Psoas muscle (tissue), 8 donors: Measurements from ENCODE around the gene SEC14L5. TPM values are rescaled to one million over a fixed set of nuclear protein-coding genes. Genes with fewer than 3 reads are reported as not detected.

Experiments
- ATAC-seq, 4 donors: fragments of 200-7000 bp; cut with Tn5 transposase; one replicate each; pipeline ENCODE4 v1.9.1; 2020; ENCODE audit warnings: moderate library complexity in 3 of 4, mild to moderate bottlenecking in 2 of 4
- DNase-seq, 2 donors: peaks; one replicate each; pipeline ENCODE4 v3.0.0-alpha.2; 2020
- H3K27ac ChIP-seq: fragments of 200-600 bp; one replicate; pipeline ENCODE4 v1.8.0; 2022
- H3K27me3 ChIP-seq, 3 donors: fragments of 200-600 bp in 1 of 3; one replicate each; pipeline versions ENCODE4 v1.6.1 to v1.8.0; 2013 to 2022; ENCODE audit warnings: low read length in 2 of 3, mild to moderate bottlenecking in 2 of 3, moderate library complexity in 1 of 3; ENCODE audit not compliant: insufficient read depth in 3 of 3
- H3K36me3 ChIP-seq, 2 donors: fragments of 200-600 bp in 1 of 2; one replicate each; pipeline versions ENCODE4 v1.6.1 to v1.8.0; 2013 to 2022; ENCODE audit warnings: low read depth in 1 of 2, mild to moderate bottlenecking in 1 of 2, moderate library complexity in 1 of 2; ENCODE audit not compliant: insufficient read depth in 1 of 2
- H3K4me1 ChIP-seq: fragments of 200-600 bp; one replicate; pipeline ENCODE4 v1.8.0; 2022
- H3K4me3 ChIP-seq: fragments of 200-600 bp; one replicate; pipeline ENCODE4 v1.8.0; 2022; ENCODE audit warnings: mild to moderate bottlenecking
- H3K9me3 ChIP-seq: fragments of 200-600 bp; one replicate; pipeline ENCODE4 v1.8.0; 2022
- WGBS, 3 donors: extraction: QIAGEN DNeasy Blood & Tissue Kit; methylation state at CpG; one replicate each; pipeline versions ENCODE4 v1.1.6 to v1.1.7; 2013; 5-methylcytosine and 5-hydroxymethylcytosine counted together
- intact Hi-C, 2 donors: fragments of 100-400 bp; cut with DNase I; formaldehyde crosslinking; loops; one replicate each; pipeline versions ENCODE4 v1.11.0 to v1.14.2; 2022
- polyA plus RNA-seq, 3 donors: library from polyadenylated mRNA; stranded (reverse); fragments of 200-250 nt; gene quantifications; one replicate each; pipeline ENCODE4 v1.2.3, GENCODE V29; 2013
- total RNA-seq, 4 donors: library from RNA; stranded (reverse); fragmentation: NEBNext Ultra II Directional in 2 of 4; extraction: Animal tissue kit (Norgen Biotek cat#: 25700) in 2 of 4; gene quantifications; one replicate each; pipeline versions ENCODE4 v1.2.1 to v1.2.4, GENCODE V29; 2021 to 2023
- TF ChIP-seq, protein P1 (sequence below): fragments of 200-600 bp; IDR thresholded peaks from one replicate; pipeline ENCODE4 v1.8.0; 2022; ENCODE audit warnings: antibody characterized with exemption
- donor health status: healthy with polysubstance abuse.
- donor health status: DM: no; HTN: no; CAD: no; lungs with moderate emphysema.
- donor health status: Bipolar disorder and iron deficiency.
- donor health status: healthy.
- donor health status: DM: yes; HTN: yes; CAD: no.
- donor health status: DM: no; HTN: no; CAD: no.
- donor health status: DM: no; HTN: no; CAD: no.
- donor health status: DM: yes; HTN: yes; CAD: no.

Gene SEC14L5
- total and polyA plus RNA-seq, 7 donors = 0.23 to 0.88 (median 0.42) TPM

GRCh38 chr16:5034167-5034523 is 76.0 kb downstream of the SEC14L5 start:
- no peaks in the 10 kb centered on the region for H3K27me3 ChIP-seq
- 9 to 18% (median 15%) methylated on average over 2 of the region's 2 CpGs for WGBS, 3 donors
- H3K9me3 ChIP-seq = no peaks in the 10 kb centered on the region
- H3K4me1 ChIP-seq = peaks cover 13% of the 10 kb centered on the region
- ATAC-seq = no peak
- intact Hi-C loops = loop anchor here in 1 of 2 donors (10.0 kb wide), 1 partner anchor 61 kb away; the partner anchor contains the start of gene EEF2KMT
- peak overlapping the region; percentile 78 for H3K27ac ChIP-seq
- DNase-seq = no peak
- peak overlapping the region; percentile 95 for H3K4me3 ChIP-seq
- peaks cover 0 to 19% of the 10 kb centered on the region in 2 donors for H3K36me3 ChIP-seq
- TF ChIP-seq, protein P1, sequence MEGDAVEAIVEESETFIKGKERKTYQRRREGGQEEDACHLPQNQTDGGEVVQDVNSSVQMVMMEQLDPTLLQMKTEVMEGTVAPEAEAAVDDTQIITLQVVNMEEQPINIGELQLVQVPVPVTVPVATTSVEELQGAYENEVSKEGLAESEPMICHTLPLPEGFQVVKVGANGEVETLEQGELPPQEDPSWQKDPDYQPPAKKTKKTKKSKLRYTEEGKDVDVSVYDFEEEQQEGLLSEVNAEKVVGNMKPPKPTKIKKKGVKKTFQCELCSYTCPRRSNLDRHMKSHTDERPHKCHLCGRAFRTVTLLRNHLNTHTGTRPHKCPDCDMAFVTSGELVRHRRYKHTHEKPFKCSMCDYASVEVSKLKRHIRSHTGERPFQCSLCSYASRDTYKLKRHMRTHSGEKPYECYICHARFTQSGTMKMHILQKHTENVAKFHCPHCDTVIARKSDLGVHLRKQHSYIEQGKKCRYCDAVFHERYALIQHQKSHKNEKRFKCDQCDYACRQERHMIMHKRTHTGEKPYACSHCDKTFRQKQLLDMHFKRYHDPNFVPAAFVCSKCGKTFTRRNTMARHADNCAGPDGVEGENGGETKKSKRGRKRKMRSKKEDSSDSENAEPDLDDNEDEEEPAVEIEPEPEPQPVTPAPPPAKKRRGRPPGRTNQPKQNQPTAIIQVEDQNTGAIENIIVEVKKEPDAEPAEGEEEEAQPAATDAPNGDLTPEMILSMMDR = no peak

GRCh38 chr16:5035909-5036227 is 77.7 kb downstream of the SEC14L5 start:
- 78 to 94% (median 93%) methylated on average over 1 of the region's 1 CpG for WGBS, 3 donors

GRCh38 chr16:5036228-5037156 is 78.4 kb downstream of the SEC14L5 start:
- Histone ChIP-seq H3K4me1 (peaks cover 13% of the 10 kb centered on the region), H3K27me3 (no peaks in the 10 kb centered on the region), H3K27ac (no peak overlapping the region), H3K4me3 (no peak overlapping the region), H3K9me3 (no peaks in the 10 kb centered on the region), H3K36me3 (peaks cover 0 to 4% of the 10 kb centered on the region in 2 donors)
- ATAC-seq (no peak), DNase-seq (peak in 1 of 2 donors; percentile 30)
- TF ChIP-seq, protein P1 = no peak
- WGBS, 3 donors = 56 to 60% (median 59%) methylated on average over 12 of the region's 12 CpGs
- intact Hi-C loops = loop anchor here in 1 of 2 donors (10.0 kb wide), 1 partner anchor 58 kb away; the partner anchor contains the start of gene EEF2KMT

More at GRCh38 chr16:5035909-5036227, 77.7 kb downstream of the SEC14L5 start:
- Histone ChIP-seq H3K27ac (no peak overlapping the region), H3K4me1 (peaks cover 13% of the 10 kb centered on the region), H3K36me3 (peaks cover 0 to 10% of the 10 kb centered on the region in 2 donors), H3K27me3 (no peaks in the 10 kb centered on the region), H3K4me3 (no peak overlapping the region), H3K9me3 (no peaks in the 10 kb centered on the region)
- DNase-seq (no peak), ATAC-seq (no peak)
- TF ChIP-seq, protein P1 = no peak
- intact Hi-C loops = loop anchor here in 1 of 2 donors (10.0 kb wide), 1 partner anchor 59 kb away; the partner anchor contains the start of gene EEF2KMT

DNA sequence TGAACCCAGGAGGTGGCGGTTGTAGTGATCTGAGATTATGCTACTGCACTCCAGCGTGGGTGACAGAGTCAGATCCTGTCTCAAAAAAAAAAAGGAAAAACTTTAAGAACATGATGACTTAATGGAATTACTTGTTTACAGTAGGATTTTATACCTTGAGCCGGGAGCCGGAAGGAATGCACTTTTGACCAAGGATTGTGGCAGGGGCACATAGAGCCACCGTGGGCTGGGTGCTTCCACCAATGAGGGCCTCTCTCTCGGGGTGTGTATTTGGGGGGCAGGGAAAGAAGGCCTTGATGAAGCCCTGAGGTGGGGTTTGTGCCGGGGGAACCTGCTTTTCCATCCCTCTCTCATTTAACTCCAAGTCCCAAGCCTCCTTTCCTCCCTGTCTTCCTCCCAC is 82.3 kb downstream of the SEC14L5 start:
- no peak for ATAC-seq
- Histone ChIP-seq H3K36me3 (no peaks in the 10 kb centered on the region), H3K27ac (no peak overlapping the region), H3K4me1 (no peaks in the 10 kb centered on the region), H3K27me3 (no peaks in the 10 kb centered on the region), H3K4me3 (no peak overlapping the region), H3K9me3 (no peaks in the 10 kb centered on the region)
- TF ChIP-seq, protein P1 = no peak
- WGBS, 3 donors = 69 to 82% (median 69%) methylated on average over 7 of the region's 7 CpGs
- intact Hi-C loops = no loop called here
- peak in 1 of 2 donors; percentile 7 for DNase-seq
